ENCODE data around the gene PRPF4. TPM values are rescaled to one million over a fixed set of nuclear protein-coding genes. Genes with fewer than 3 reads are reported as not detected.

Gene PRPF4
- total RNA-seq, 4 donors from 2014 or later: 13.4 to 20.5 (median 16.5) TPM

DNA sequence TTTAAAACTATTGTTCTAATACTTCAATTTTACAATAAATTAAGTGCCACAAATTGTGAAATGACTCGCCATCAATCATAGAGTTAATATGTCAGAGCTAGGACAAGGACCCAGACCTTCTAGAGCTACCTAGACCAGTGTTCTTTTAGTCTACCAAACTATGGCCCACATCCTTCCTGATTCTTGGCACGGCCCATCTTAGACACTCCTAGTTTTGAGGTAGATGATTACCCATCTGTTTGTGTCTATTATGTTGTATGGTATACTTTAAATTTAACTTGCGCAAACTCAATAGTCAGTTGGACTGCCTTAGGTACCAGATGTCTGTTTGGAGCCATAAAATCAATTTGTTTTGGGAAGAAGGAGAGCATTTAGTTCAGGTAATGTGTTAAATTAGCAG is 17.6 kb upstream of the PRPF4 start:
- no peak for ATAC-seq
- Histone ChIP-seq H3K27ac (no peak overlapping the region), H3K4me1 (no peaks in the 10 kb centered on the region), H3K36me3 (peaks cover 0 to 81% of the 10 kb centered on the region in 2 donors), H3K9me3 (no peaks in the 10 kb centered on the region), H3K4me3 (no peak overlapping the region), H3K27me3 (no peaks in the 10 kb centered on the region)
- 96 to 97% methylated on average over 3 of the region's 3 CpGs for WGBS, 2 donors (ENCODE audit: low coverage in 1 of 2)
- TF ChIP-seq, protein P1, sequence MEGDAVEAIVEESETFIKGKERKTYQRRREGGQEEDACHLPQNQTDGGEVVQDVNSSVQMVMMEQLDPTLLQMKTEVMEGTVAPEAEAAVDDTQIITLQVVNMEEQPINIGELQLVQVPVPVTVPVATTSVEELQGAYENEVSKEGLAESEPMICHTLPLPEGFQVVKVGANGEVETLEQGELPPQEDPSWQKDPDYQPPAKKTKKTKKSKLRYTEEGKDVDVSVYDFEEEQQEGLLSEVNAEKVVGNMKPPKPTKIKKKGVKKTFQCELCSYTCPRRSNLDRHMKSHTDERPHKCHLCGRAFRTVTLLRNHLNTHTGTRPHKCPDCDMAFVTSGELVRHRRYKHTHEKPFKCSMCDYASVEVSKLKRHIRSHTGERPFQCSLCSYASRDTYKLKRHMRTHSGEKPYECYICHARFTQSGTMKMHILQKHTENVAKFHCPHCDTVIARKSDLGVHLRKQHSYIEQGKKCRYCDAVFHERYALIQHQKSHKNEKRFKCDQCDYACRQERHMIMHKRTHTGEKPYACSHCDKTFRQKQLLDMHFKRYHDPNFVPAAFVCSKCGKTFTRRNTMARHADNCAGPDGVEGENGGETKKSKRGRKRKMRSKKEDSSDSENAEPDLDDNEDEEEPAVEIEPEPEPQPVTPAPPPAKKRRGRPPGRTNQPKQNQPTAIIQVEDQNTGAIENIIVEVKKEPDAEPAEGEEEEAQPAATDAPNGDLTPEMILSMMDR (IDR thresholded peaks at IDR 0.05): no peak
- TF ChIP-seq EP300 (IDR thresholded peaks at IDR 0.05) (no peak), POLR2AphosphoS5 (IDR thresholded peaks at IDR 0.05) (no peak), POLR2A (IDR thresholded peaks at IDR 0.05) (no peak)

DNA sequence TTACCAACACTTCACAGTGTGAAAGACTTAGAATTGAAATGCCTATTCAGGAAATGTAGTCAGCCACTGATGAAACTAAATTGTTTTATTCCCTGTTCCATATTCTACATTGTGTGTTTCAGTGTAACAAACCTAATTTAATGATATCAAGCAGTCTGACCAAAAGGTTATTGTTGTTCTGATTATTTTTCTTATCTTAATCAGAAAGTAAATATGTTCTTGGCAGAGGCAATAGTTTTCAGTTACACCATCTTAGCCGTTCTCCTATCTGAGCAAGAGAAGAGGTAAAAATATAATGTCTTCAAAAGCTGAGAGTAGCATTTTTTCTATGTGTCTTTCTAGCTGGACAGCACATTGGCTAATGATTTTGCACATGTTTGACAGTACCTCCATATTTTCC is 17.2 kb upstream of the PRPF4 start:
- TF ChIP-seq POLR2AphosphoS5 (IDR thresholded peaks at IDR 0.05) (no peak), POLR2A (IDR thresholded peaks at IDR 0.05) (no peak), EP300 (IDR thresholded peaks at IDR 0.05) (no peak)
- TF ChIP-seq, protein P1 (IDR thresholded peaks at IDR 0.05): no peak
- H3K9me3 ChIP-seq: no peaks in the 10 kb centered on the region
- WGBS, 2 donors (ENCODE audit: low coverage in 1 of 2): 75 to 80% methylated on average over 1 of the region's 1 CpG
- no peak overlapping the region for H3K27ac ChIP-seq
- no peak overlapping the region for H3K4me3 ChIP-seq
- ATAC-seq: no peak
- H3K27me3 ChIP-seq: no peaks in the 10 kb centered on the region
- no peaks in the 10 kb centered on the region for H3K4me1 ChIP-seq
- H3K36me3 ChIP-seq: peaks cover 0 to 83% of the 10 kb centered on the region in 2 donors

DNA sequence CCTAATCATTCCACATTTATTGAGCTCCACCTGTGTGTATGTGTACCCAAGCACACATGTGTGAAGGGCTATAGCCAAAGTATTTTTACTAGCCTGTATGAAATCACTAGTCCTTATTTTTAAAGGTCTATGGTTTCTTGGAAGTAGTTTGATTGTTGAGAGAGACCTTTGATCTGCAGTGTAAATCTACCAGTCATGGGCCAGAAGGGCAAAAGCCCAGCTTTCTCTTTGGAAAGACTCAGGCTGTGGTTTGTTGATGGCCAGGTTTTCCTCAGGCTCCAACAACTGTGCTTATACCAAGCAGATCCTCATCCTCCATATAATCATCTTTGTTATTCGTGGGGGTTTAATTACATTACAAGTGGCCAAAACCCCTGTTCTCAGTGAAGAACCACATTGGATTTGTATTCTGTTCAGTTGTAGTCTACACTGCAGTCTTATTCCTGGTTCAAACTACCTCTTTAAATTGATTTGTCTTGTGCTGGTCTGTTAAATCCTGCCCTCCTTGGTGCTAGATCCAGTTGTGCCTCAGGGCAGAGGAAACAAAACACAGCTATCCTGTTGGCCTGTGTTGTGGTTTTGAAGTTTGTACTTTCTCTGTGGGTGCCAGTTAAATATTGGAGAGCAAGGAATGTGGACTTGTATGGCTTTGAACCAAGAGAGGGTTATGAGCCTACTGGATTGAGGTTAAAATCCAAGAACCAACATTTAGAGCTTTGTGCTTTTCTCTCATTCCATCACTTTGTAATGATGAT is 13.4 kb upstream of the PRPF4 start:
- TF ChIP-seq, protein P1 (IDR thresholded peaks at IDR 0.05): no peak
- no peak for TF ChIP-seq POLR2AphosphoS5 (IDR thresholded peaks at IDR 0.05)
- TF ChIP-seq EP300 (IDR thresholded peaks at IDR 0.05): no peak
- TF ChIP-seq POLR2A (IDR thresholded peaks at IDR 0.05): no peak
- no peak overlapping the region for H3K4me3 ChIP-seq
- H3K27me3 ChIP-seq: no peaks in the 10 kb centered on the region
- 60 to 100% methylated on average over 1 of the region's 1 CpG for WGBS, 2 donors (ENCODE audit: low coverage in 1 of 2)
- no peaks in the 10 kb centered on the region for H3K9me3 ChIP-seq
- H3K36me3 ChIP-seq: peaks cover 0 to 81% of the 10 kb centered on the region in 2 donors
- ATAC-seq: no peak
- no peaks in the 10 kb centered on the region for H3K4me1 ChIP-seq
- H3K27ac ChIP-seq: no peak overlapping the region

DNA sequence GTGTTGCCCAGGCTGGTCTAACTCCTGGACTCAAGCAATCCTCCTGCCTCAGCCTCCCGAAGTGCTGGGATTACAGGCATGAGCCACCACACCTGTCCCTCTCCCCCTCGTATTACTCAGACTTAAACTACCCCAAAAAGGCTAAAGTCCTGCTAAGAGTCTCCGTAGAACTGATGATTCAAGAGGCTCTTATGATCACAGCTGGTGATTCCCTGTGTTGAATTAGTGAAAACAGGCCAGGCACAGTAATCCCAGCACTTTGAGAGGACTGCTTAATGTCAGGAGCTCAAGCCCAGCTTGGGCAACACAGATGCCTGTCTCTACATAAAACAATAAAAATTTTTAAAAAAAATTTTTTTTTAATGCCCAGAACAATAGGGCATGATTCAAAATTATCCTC is 9.3 kb upstream of the PRPF4 start:
- H3K27ac ChIP-seq: no peak overlapping the region
- no peaks in the 10 kb centered on the region for H3K27me3 ChIP-seq
- no peak for ATAC-seq
- TF ChIP-seq, protein P1 (IDR thresholded peaks at IDR 0.05): no peak
- TF ChIP-seq EP300 (IDR thresholded peaks at IDR 0.05) (no peak), POLR2AphosphoS5 (IDR thresholded peaks at IDR 0.05) (no peak), POLR2A (IDR thresholded peaks at IDR 0.05) (no peak)
- H3K9me3 ChIP-seq: no peaks in the 10 kb centered on the region
- peaks cover 0 to 81% of the 10 kb centered on the region in 2 donors for H3K36me3 ChIP-seq
- WGBS, 2 donors (ENCODE audit: low coverage in 1 of 2): 76 to 90% methylated on average over 2 to 3 of the region's 3 CpGs
- no peaks in the 10 kb centered on the region for H3K4me1 ChIP-seq
- H3K4me3 ChIP-seq: no peak overlapping the region

All from gastroesophageal sphincter (tissue), 4 donors.